NCI-H524 treated with DMSO at 0.1 percent for 48 hours (cell line): ENCODE measurements around the gene PTPRJ.

Experiments used
- DNase-seq: peaks from one replicate; lab custom pipeline; 2025; lab: John Stamatoyannopoulos, UW

The PTPRJ gene

GRCh38 chr11:47969401-47969800 is 11.0 kb upstream of the PTPRJ start:
- DNase-seq, result peak; percentile 18

GRCh38 chr11:47971501-47971900 is 8.9 kb upstream of the PTPRJ start:
- peak; percentile 47 for DNase-seq

GRCh38 chr11:47973173-47973572 is 7.2 kb upstream of the PTPRJ start:
- no peak for DNase-seq

GRCh38 chr11:47976931-47977330 is 3.4 kb upstream of the PTPRJ start:
- no peak for DNase-seq

GRCh38 chr11:47977623-47978022 is 2.7 kb upstream of the PTPRJ start:
- DNase-seq, result no peak

GRCh38 chr11:47979378-47980087 is 826 bp upstream of the PTPRJ start:
- DNase-seq, result no peak

GRCh38 chr11:47980907-47981621 is 705 bp downstream of the PTPRJ start:
- DNase-seq, result no peak

GRCh38 chr11:47981667-47982404 is 1.5 kb downstream of the PTPRJ start:
- DNase-seq, result no peak

- no peak for DNase-seq
These were observed 2.3 kb downstream of the PTPRJ start for GRCh38 chr11:47982616-47983015.

- no peak for DNase-seq
These were observed 3.4 kb downstream of the PTPRJ start for GRCh38 chr11:47983464-47984397.

GRCh38 chr11:47986219-47986618 is 5.9 kb downstream of the PTPRJ start:
- no peak for DNase-seq

- no peak for DNase-seq
These were observed 6.4 kb downstream of the PTPRJ start for GRCh38 chr11:47986742-47987141.

- DNase-seq, result no peak
These were observed 7.0 kb downstream of the PTPRJ start for GRCh38 chr11:47987310-47987709.

- DNase-seq, result no peak
These were observed 7.4 kb downstream of the PTPRJ start for GRCh38 chr11:47987781-47988180.

GRCh38 chr11:47989779-47990178 is 9.4 kb downstream of the PTPRJ start:
- no peak for DNase-seq

GRCh38 chr11:47991266-47991830 is 11.0 kb downstream of the PTPRJ start:
- peak; percentile 26 for DNase-seq

GRCh38 chr11:47991894-47992293 is 11.5 kb downstream of the PTPRJ start:
- DNase-seq, result no peak

- DNase-seq, result no peak
These were observed 12.8 kb downstream of the PTPRJ start for GRCh38 chr11:47992959-47993820.

GRCh38 chr11:47994417-47994816 is 14.1 kb downstream of the PTPRJ start:
- no peak for DNase-seq

- DNase-seq, result no peak
These were observed 15.0 kb downstream of the PTPRJ start for GRCh38 chr11:47995360-47995769.
